Neural progenitor cell (in vitro differentiated cells): ENCODE results near the gene PEAK1. TPM values are rescaled to one million over a fixed set of nuclear protein-coding genes. Genes with fewer than 3 reads are reported as not detected.
"Not testable (repeated sequence)": the region's sequence is repeated elsewhere in the genome, so short reads cannot be mapped to it uniquely, and the experiment has no call there.

Source experiments
- DNase-seq: peaks from one replicate; pipeline ENCODE4 v3.0.0-alpha.2; 2016; ENCODE audit warnings: low spot score
- H2AFZ ChIP-seq: fragments of 200-600 bp; sonication (generic); replicated peaks from 2 replicates; pipeline ENCODE4 v1.6.1; 2016; ENCODE audit warnings: antibody characterized with exemption
- H3F3A ChIP-seq: fragments of 200-600 bp; sonication (generic); 2 replicates; pipeline ENCODE4 v1.6.1; 2016; ENCODE audit warnings: antibody characterized with exemption, low read depth
- H3K27ac ChIP-seq: fragments of 200-600 bp; sonication (generic); 2 replicates; pipeline ENCODE4 v1.5.1; 2016; ENCODE audit warnings: mild to moderate bottlenecking
- H3K27me3 ChIP-seq: fragments of 200-600 bp; sonication (generic); 2 replicates; pipeline ENCODE4 v1.6.1; 2016; ENCODE audit warnings: mild to moderate bottlenecking, moderate library complexity
- H3K36me3 ChIP-seq: fragments of 200-600 bp; sonication (generic); 2 replicates; pipeline ENCODE4 v1.5.1; 2016
- H3K4me1 ChIP-seq: fragments of 200-600 bp; sonication (generic); 2 replicates; pipeline ENCODE4 v1.6.1; 2016; ENCODE audit warnings: mixed run types
- H3K4me2 ChIP-seq: fragments of 200-600 bp; sonication (generic); 2 replicates; pipeline ENCODE4 v1.6.1; 2016
- H3K4me3 ChIP-seq: fragments of 200-600 bp; sonication (generic); 2 replicates; pipeline ENCODE4 v1.5.1; 2016
- H3K79me2 ChIP-seq: fragments of 200-600 bp; sonication (generic); 2 replicates; pipeline ENCODE4 v1.6.1; 2016; ENCODE audit warnings: low read depth
- H3K9ac ChIP-seq: fragments of 200-600 bp; sonication (generic); 2 replicates; pipeline ENCODE4 v1.6.1; 2016
- H3K9me3 ChIP-seq: fragments of 200-600 bp; sonication (generic); 2 replicates; pipeline ENCODE4 v1.5.1; 2016; ENCODE audit warnings: low read depth
- H4K20me1 ChIP-seq: fragments of 200-600 bp; sonication (generic); 2 replicates; pipeline ENCODE4 v1.6.1; 2016; ENCODE audit warnings: low read depth
- H3K27ac Mint-ChIP-seq: 3 replicates; pipeline ENCODE4 v1.8.0; 2021; ENCODE audit warnings: mixed read lengths
- H3K27me3 Mint-ChIP-seq: 2 replicates; pipeline ENCODE4 v1.8.0; 2022; ENCODE audit warnings: low read depth, mild to moderate bottlenecking, inconsistent platforms, moderate library complexity, mixed read lengths; ENCODE audit not compliant: insufficient read depth
- H3K36me3 Mint-ChIP-seq: 3 replicates; pipeline ENCODE4 v1.8.0; 2021; ENCODE audit warnings: mixed read lengths
- H3K4me1 Mint-ChIP-seq: 3 replicates; pipeline ENCODE4 v1.8.0; 2021; ENCODE audit warnings: mixed read lengths
- H3K4me3 Mint-ChIP-seq: 3 replicates; pipeline ENCODE4 v1.8.0; 2021; ENCODE audit warnings: mild to moderate bottlenecking, moderate library complexity, mixed read lengths
- H3K9me3 Mint-ChIP-seq: 3 replicates; pipeline ENCODE4 v1.8.0; 2020; ENCODE audit warnings: mixed read lengths
- EZH2 ChIP-seq: fragments of 200-600 bp; sonication (generic); IDR thresholded peaks from 2 replicates; pipeline ENCODE4 v1.6.1; 2017; ENCODE audit warnings: antibody characterized with exemption, mild to moderate bottlenecking, moderate library complexity
- EZH2phosphoT487 ChIP-seq: fragments of 200-600 bp; sonication (generic); IDR thresholded peaks from 2 replicates; pipeline ENCODE4 v1.6.1; 2017; ENCODE audit warnings: antibody characterized with exemption
- total RNA-seq: library from RNA; depleted of rRNA; stranded (reverse); fragments of >200 nt; gene quantifications from 2 replicates; pipeline ENCODE4 v1.2.3, GENCODE V29; 2015; ENCODE audit warnings: low replicate concordance
- TF ChIP-seq, protein P1 (sequence below): fragments of 200-600 bp; sonication (generic); IDR thresholded peaks from 2 replicates; pipeline ENCODE4 v1.5.1; 2017; ENCODE audit warnings: antibody characterized with exemption, mild to moderate bottlenecking

PEAK1 gene
- total RNA-seq, 1 donor from 2014 or later: 30.9 TPM

DNA sequence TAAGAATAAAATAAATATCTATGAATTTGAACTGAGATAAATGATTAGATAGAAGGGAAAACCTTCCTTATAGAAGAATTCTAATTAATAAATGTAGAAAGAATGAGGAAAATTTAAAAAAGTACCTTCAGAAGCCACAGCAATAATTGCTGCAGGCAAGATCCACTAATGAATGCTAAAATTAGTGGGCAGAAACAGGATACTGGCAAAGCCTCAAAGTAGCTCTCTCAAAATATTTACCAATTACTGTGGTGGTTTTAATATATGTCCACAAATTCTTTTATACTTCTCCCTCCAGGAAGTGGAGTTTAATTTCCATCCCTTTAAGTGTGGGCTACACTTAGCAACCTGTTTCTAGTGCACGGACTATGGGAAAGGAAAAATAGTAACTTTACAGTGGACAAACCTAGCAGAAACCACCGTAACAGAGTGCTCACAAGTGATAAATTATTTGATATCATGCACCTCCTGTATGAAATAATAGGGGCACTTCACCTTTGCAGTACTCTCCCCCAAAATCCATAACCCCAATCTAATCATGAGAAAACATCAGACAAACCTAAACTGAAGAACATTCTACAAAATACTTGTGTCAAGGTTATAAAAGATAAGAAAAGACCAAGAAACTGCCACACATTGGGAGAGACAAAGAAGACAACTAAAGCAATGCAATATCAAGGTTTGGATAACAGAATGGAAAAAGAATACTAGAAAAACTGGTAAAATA, 6.8 kb downstream of the PEAK1 start:
- TF ChIP-seq, protein P1, sequence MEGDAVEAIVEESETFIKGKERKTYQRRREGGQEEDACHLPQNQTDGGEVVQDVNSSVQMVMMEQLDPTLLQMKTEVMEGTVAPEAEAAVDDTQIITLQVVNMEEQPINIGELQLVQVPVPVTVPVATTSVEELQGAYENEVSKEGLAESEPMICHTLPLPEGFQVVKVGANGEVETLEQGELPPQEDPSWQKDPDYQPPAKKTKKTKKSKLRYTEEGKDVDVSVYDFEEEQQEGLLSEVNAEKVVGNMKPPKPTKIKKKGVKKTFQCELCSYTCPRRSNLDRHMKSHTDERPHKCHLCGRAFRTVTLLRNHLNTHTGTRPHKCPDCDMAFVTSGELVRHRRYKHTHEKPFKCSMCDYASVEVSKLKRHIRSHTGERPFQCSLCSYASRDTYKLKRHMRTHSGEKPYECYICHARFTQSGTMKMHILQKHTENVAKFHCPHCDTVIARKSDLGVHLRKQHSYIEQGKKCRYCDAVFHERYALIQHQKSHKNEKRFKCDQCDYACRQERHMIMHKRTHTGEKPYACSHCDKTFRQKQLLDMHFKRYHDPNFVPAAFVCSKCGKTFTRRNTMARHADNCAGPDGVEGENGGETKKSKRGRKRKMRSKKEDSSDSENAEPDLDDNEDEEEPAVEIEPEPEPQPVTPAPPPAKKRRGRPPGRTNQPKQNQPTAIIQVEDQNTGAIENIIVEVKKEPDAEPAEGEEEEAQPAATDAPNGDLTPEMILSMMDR: no peak
- TF ChIP-seq EZH2 (no peak), EZH2phosphoT487 (no peak)
- Histone ChIP-seq H3K9me3 (no peaks in the 10 kb centered on the region), H3K4me1 (peaks cover 20% of the 10 kb centered on the region), H3K4me3 (no peak overlapping the region), H3F3A (no peaks in the 10 kb centered on the region), H4K20me1 (peaks cover 35% of the 10 kb centered on the region), H3K27me3 (no peaks in the 10 kb centered on the region), H3K36me3 (no peaks in the 10 kb centered on the region), H3K9ac (no peak overlapping the region), H3K27ac (no peak overlapping the region), H3K79me2 (peaks cover 94% of the 10 kb centered on the region), H3K4me2 (no peak overlapping the region), H2AFZ (no peak overlapping the region)
- peaks cover 8% of the 10 kb centered on the region for H3K4me1 Mint-ChIP-seq
- no peaks in the 10 kb centered on the region for H3K27me3 Mint-ChIP-seq
- no peak overlapping the region for H3K4me3 Mint-ChIP-seq
- no peaks in the 10 kb centered on the region for H3K36me3 Mint-ChIP-seq
- no peak for DNase-seq
- H3K27ac Mint-ChIP-seq: no peak overlapping the region
- H3K9me3 Mint-ChIP-seq: no peaks in the 10 kb centered on the region

DNA sequence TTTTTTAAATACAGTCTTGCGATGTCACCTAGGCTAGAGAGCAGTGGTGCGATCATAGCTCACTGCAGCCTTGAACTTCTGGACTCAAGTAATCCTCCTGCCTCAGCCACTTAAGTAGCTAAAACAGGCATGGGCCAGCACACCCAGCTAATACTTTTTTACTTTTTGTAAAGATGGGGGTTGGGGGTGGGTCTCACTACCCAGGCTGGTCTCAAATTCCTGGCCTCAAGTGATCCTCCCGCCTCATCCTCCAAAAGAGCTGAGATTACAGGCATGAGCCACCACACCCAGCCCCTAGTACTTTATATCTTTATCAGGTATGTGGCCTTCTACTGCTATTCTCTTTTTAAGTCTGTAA, 8.3 kb downstream of the PEAK1 start:
- H3K9me3 Mint-ChIP-seq: peaks cover 7% of the 10 kb centered on the region
- no peak for TF ChIP-seq EZH2phosphoT487
- TF ChIP-seq EZH2: no peak
- TF ChIP-seq, protein P1: no peak
- Histone ChIP-seq H3K36me3 (no peaks in the 10 kb centered on the region), H3K9ac (no peak overlapping the region), H4K20me1 (peaks cover 21% of the 10 kb centered on the region), H3K27ac (no peak overlapping the region), H2AFZ (no peak overlapping the region), H3K4me2 (no peak overlapping the region), H3F3A (no peaks in the 10 kb centered on the region), H3K4me3 (no peak overlapping the region), H3K27me3 (no peaks in the 10 kb centered on the region), H3K4me1 (peaks cover 7% of the 10 kb centered on the region), H3K9me3 (peaks cover 5% of the 10 kb centered on the region), H3K79me2 (peaks cover 93% of the 10 kb centered on the region)
- H3K4me3 Mint-ChIP-seq: no peak overlapping the region
- no peaks in the 10 kb centered on the region for H3K4me1 Mint-ChIP-seq
- H3K27ac Mint-ChIP-seq: no peak overlapping the region
- no peaks in the 10 kb centered on the region for H3K27me3 Mint-ChIP-seq
- no peaks in the 10 kb centered on the region for H3K36me3 Mint-ChIP-seq
- DNase-seq: no peak

DNA sequence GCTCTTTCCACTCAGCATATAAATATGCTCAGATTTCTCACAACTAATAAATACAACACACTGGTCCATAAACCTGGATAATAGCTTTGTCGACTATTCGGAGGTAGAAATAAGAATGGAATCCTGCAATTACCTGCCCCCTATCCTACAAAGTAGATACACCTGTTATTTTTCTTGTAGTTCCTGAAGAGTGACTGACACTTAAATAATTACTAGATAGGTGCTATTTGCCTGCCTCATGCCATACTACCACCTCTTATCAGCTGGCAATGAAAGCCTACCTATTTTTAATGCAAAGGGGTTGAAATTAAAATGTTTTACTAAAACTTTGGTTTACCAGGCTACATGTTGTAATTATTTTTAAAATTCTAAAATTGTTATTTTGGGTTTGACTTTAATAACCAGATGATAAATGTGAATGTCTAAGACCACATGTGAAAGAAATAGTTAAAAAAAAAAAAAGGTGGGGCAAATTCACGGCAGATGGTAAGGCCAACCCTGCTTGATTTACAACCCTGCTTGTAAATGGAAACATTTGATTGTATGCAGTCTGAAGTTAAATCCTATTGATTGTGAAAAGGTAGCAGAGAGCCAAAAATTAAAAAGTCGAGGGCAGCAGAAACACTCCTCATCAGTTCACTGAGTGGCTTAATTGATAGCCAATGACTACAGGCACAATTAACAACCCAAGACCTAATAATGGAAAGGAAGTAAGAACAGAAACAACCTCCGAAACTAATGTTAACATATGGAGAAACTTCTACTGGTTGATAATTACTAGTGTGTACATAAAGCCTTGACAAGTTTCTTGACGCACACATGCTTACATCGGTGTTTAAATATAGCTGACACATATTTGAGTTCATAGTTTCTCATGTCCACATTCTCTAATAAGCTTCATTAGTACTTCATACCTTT, 8.9 kb downstream of the PEAK1 start:
- Mint-ChIP-seq H3K4me3 (no peak overlapping the region), H3K4me1 (no peaks in the 10 kb centered on the region), H3K9me3 (peaks cover 9% of the 10 kb centered on the region), H3K27me3 (no peaks in the 10 kb centered on the region), H3K36me3 (no peaks in the 10 kb centered on the region), H3K27ac (no peak overlapping the region)
- no peak for DNase-seq
- TF ChIP-seq EZH2phosphoT487 (no peak), EZH2 (no peak)
- TF ChIP-seq, protein P1: no peak
- no peak overlapping the region for H3K9ac ChIP-seq
- no peaks in the 10 kb centered on the region for H3F3A ChIP-seq
- no peak overlapping the region for H2AFZ ChIP-seq
- H3K4me2 ChIP-seq: no peak overlapping the region
- no peaks in the 10 kb centered on the region for H3K27me3 ChIP-seq
- peaks cover 7% of the 10 kb centered on the region for H3K4me1 ChIP-seq
- peaks cover 93% of the 10 kb centered on the region for H3K79me2 ChIP-seq
- H4K20me1 ChIP-seq: peaks cover 17% of the 10 kb centered on the region
- H3K27ac ChIP-seq: no peak overlapping the region
- H3K9me3 ChIP-seq: peaks cover 7% of the 10 kb centered on the region
- H3K36me3 ChIP-seq: no peaks in the 10 kb centered on the region
- H3K4me3 ChIP-seq: no peak overlapping the region

DNA sequence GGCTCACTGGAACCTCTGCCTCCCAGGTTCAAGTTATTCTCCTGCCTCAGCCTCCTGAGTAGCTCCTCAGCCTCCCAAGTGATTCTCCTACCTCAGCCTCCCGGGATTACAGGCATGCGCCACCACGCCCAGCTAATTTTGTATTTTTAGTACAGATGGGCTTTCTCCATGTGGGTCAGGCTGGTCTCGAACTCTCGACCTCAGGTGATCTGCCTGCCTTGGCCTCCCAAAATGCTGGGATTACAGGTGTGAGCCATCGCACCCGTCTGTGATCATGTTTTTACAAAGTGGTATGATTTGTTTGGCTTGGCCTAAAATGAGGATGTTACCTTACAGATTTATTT, 9.8 kb downstream of the PEAK1 start:
- Histone ChIP-seq H3K79me2 (peaks cover 93% of the 10 kb centered on the region), H4K20me1 (peaks cover 12% of the 10 kb centered on the region)
- not testable (repeated sequence) for H3K4me1 ChIP-seq, H3K4me1 Mint-ChIP-seq, H3K36me3 ChIP-seq, H3K36me3 Mint-ChIP-seq, DNase-seq, H3K4me3 Mint-ChIP-seq, H3K27me3 ChIP-seq, H3K27ac ChIP-seq, H2AFZ ChIP-seq, H3K9ac ChIP-seq, H3K27me3 Mint-ChIP-seq, H3K9me3 ChIP-seq, H3K9me3 Mint-ChIP-seq, H3K27ac Mint-ChIP-seq, H3K4me2 ChIP-seq, H3F3A ChIP-seq, H3K4me3 ChIP-seq
